Subcutaneous adipose tissue (tissue), 4 donors: ENCODE measurements around the gene KIF18A. TPM values are rescaled to one million over a fixed set of nuclear protein-coding genes. Genes with fewer than 3 reads are reported as not detected.

Source experiments
- CTCF ChIP-seq: fragments of 450-650 bp; IDR thresholded peaks from one replicate; pipeline ENCODE4 v1.5.1; 2016; ENCODE audit warnings: low read depth, mild to moderate bottlenecking, control low read depth, antibody characterized with exemption, moderate library complexity
- total RNA-seq, 4 donors: library from RNA; depleted of rRNA; stranded (reverse); fragments of >200 nt; gene quantifications; one replicate each; pipeline ENCODE4 v1.1.0, GENCODE V29; 2016

The KIF18A gene
- total RNA-seq, 4 donors from 2014 or later: 0.16 to 1.9 (median 0.44) TPM; not detected in 1

- no peak for TF ChIP-seq CTCF
Measured at GRCh38 chr11:28106353-28107043, 1.5 kb downstream of the KIF18A start.

- TF ChIP-seq CTCF: no peak
Measured at GRCh38 chr11:28105869-28106268, 2.1 kb downstream of the KIF18A start.

GRCh38 chr11:28104984-28105383 is 3.0 kb downstream of the KIF18A start:
- no peak for TF ChIP-seq CTCF

- no peak for TF ChIP-seq CTCF
Measured at GRCh38 chr11:28104425-28104824, 3.5 kb downstream of the KIF18A start.

- TF ChIP-seq CTCF: no peak
Measured at GRCh38 chr11:28100665-28101064, 7.3 kb downstream of the KIF18A start.

GRCh38 chr11:28099715-28100114 is 8.2 kb downstream of the KIF18A start:
- TF ChIP-seq CTCF: no peak

GRCh38 chr11:28098257-28098656 is 9.7 kb downstream of the KIF18A start:
- TF ChIP-seq CTCF: no peak
